Ramos (cell line): ENCODE results near the gene OTULIN.

Experiments
- in situ Hi-C: fragments of 300-500 bp; cut with MboI; formaldehyde crosslinking; loops from one replicate; pipeline ENCODE4 v1.14.3; 2022; ENCODE audit warnings: low sequenced_read_pairs; ENCODE audit not compliant: unreplicated experiment

Gene OTULIN

DNA sequence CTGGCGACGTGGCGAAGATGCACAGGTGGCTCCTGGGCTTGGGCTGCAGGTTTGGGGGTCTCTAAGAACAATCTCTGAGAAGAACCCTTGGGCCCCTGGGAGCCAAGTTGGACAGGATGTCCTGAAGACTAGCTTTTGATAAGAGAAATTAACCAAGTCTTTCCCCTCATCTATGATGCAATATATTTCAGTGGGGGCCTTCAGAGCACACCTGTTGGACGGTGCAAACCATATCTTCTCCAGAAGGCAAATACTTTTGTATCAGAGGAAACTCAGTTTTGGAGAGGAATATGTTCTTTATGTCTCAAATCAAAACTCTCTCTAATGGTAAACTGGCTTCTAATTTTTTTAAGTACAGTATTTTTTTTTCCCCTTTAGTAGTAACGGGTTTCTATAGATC, 28.6 kb downstream of the OTULIN start:
- in situ Hi-C loops, result no loop called here

DNA sequence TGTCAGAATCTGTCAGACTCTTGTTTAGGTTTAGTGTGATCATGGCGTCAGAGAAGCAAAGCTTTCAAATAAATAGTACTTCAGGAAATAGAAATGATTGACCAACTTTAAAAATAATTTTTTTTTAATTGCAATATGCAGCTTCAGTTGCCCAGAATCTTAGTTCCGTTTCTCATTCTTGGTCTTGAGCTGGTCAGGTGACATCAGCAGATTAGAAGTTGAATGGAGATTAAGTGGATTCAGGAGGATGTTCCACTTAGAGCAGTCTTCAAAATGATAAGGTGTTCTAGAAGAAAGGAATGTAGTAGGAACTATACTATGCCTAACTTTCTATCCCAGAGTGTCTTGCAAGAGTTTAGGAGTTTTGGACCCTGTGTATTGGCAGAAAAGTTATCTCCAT, 30.6 kb downstream of the OTULIN start:
- in situ Hi-C loops, result no loop called here

DNA sequence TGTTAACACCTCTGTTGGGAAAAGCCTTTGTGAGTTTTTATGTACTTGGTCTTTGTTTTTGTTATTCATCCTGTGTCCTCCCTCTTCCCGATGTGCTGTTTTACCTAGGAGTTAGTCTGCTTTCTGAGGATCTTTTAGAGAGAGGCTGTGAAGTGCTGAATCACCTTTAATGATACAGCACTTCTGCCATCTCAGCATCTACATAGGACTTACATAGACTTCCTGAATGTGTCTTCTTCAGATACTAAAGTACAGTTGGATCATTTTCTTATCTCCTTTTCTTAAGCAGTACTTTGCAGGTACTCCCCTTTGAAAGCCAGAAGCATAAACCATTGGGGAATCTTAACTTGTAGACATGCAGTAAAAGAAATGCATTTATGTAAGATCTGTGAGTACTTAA, 31.5 kb downstream of the OTULIN start:
- in situ Hi-C loops, result no loop called here

DNA sequence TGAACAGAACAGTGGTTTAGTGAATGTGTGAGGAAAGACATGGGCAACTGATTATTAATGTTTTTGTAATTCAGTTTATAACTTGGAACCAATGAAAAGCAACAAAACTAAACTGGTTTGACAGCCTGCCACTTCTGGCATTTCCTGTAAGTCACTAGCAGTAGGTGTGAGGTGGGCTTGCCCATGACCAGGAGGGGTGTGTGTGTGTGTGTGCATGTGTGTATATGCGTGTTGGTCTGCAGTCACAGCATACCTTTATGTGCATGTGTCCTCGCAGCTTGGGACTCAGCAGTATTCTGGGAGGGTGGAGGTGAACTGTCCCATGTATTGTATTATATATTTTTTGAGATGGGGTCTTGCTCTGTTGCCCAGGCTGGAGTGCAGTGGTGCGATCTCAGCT, 32.3 kb downstream of the OTULIN start:
- in situ Hi-C loops, result no loop called here

DNA sequence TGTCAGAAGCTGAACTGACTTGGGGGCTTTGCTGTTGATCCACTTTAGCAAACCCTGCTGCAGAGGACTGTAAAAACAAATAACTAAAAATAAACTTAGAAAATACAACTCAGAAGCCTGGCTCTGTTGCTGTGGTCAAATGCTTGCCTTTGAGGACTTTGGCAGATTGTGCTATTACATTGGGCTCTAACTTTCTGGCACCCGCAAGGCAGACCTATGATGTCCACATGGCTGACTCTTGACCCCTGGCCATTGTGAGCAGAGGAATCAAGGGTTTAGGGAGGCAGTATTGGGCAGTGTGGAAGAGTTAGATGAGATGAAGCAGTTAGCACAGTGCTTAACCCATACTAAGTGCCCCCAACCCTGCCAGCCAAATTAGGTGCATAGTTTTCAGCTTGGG, 34.0 kb downstream of the OTULIN start:
- in situ Hi-C loops, result no loop called here

DNA sequence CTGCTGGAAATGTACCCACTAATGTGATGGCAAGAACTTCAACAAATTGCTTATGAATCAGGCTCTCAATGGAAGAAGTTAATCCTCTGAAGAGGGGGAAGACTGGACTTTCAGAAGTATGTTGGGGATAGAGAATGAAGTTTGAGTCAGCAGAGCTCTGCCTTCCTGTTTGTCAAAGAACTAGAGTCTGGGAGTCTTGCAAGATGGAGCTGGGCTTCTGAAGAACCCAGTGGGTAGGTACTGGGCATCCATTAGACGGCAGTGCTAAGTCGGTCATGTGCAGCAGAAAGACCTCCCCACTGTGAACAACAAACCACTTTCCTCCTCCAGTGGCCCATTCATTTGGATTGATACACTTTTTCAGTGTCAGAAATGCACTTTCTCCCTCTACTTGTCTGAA, 34.6 kb downstream of the OTULIN start:
- in situ Hi-C loops, result no loop called here

DNA sequence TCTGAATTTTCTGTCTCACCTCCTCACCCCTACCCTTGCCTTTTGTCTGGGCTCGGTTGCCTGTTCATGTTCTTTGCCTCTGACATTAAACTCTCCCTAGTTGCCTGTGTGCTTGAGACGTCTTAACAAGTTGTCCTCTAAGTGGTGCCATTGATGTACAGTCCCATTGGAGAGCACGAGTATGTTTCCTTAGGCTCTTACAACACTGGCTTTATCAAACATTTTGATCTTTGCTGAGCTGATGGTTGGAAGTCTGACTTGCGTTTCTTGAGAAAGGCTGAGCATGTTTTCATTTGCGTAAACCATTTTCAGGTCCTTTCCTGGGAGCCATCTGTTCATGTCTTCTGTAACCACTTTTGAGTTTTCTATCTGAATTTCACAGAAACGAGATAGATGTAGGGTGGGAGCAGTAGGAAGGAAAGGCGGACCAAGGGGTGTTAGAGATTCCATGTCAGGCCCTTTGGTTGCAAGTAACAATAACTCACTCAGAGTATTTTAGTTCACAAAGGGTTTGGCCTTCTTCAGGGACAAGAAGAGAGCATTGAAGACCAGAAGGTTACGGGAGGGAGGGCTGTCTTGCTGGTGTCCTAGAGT, 35.4 kb downstream of the OTULIN start:
- in situ Hi-C loops, result no loop called here

DNA sequence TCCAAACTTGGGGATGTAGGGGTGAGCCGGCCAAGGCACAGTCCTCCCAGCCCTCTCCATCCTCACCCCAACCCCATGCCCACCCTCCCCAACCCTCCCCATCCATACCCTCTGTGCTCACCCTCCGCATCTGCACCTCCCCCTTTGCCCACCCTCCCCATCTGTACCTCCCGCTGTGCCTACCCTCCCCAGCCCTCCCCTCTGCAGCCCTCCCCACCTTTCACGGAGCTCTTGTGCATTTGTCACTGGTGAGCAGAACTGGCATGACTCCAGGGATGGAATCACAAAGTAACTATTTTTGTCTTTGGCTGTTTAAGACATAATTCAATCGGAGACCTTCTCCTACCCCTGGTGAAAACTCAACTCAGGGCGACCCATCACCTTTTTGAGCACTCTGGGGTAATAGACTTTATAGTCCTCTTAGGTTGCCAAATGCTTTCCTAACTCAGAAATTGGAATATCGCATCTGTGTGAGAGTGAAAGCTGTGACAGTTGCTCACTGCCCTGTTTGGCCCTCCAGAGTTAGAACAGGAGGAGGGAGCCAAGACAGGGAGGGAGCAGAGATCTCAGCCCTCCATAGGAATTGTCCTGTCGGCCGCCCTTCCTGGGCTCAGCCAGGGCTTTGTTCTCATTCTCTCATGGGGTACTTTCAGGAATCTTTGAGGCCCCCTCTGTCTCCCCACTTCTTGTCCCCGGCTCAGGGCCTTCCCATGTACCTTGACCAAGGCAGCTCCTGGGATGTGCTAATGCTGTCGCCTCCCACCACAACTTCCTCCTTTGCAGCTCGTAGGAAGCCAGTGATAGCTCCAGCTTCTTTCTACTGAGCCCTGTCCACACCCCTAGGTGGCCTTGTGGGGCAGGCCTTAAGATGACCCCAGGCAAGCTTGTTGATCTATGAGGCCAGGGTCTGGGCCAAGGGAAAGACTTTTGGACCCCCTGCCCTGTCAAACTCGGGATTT, 36.2 kb downstream of the OTULIN start:
- in situ Hi-C loops, result no loop called here

DNA sequence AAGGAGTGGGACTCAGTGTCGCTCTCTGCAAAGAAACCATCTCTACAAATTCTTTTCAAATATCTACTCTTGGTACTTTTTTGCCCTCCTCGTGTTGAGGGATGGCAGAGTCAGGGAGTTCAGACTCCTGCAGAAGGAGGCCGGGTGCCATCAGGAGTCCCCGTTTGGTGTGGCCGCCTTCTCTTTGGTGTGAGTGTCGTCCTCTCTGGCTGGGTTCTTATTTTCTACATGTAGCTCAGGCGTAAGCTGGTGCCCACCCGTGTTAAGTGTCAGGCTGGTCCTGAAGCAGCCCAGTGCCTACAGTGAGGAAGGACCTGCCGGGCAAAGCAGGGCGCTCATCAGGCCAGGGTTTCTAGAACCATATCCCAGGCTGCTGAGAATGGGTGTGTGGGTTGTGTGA, 37.0 kb downstream of the OTULIN start:
- in situ Hi-C loops, result no loop called here

DNA sequence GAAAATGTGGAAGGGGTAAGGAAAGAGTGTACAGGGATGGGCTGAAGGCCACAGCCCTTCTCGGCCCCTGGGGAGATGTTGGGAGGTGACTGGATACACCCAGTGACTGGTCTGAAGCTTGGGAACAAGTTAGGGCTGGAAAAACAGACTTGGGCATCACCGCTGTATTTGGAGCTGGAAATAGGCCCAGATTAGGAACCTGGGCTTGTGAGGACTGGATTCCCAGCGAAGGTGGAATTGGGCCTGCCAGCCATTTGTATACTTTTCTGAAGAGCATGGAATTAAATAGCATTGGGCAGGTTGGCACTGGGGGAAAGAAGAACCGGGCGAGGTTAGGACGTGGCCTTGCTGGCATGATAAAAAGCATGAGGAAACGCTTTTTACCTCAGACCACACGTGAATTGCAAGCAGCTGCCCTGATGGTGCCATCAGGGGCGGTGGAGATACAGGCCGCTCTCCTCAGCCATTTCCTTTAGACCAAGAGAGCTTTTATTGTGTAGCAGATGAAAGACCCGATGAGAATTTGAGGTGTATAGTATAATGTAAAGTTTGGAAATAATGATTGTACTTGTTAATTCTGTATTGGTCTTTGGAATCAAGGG, 37.8 kb downstream of the OTULIN start:
- in situ Hi-C loops, result no loop called here

DNA sequence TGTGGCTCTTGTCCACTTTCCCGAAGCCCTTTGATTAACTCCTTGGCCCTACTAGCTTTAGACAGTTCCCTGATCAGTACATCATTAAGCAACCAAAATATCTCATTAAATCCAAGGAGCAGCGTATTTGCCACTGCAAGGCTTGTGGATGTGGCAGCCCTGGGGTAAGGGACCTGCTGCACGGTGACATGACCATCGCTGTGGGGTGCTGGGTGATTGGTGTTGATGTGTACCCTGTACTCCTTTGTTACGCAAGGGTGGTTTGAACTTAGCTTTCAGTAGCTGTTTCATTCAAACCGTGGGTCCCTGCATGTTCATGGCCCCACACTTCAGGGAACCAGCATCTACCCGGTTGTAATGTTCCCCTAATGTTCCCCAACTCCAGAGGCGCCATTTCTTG, 41.0 kb downstream of the OTULIN start:
- in situ Hi-C loops, result no loop called here

DNA sequence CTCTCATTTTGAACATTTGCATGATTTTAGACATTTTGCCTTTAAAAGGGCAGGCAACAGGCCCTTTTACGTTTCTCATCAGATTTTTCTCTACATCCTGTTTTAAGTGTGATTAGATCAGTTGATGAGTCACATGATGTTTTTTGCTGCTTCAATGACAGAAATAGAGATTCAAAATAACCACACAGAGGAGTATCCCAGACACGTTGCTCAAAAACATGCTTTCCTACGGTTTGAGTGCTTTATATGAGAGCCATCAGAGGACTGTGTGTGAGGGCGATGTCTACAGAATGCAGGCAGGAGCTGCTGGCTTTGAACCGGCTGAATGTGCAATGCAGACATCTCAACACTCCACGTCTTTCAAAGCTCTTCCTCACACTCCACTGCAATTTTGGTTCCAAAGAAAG, 42.1 kb downstream of the OTULIN start:
- in situ Hi-C loops, result no loop called here

DNA sequence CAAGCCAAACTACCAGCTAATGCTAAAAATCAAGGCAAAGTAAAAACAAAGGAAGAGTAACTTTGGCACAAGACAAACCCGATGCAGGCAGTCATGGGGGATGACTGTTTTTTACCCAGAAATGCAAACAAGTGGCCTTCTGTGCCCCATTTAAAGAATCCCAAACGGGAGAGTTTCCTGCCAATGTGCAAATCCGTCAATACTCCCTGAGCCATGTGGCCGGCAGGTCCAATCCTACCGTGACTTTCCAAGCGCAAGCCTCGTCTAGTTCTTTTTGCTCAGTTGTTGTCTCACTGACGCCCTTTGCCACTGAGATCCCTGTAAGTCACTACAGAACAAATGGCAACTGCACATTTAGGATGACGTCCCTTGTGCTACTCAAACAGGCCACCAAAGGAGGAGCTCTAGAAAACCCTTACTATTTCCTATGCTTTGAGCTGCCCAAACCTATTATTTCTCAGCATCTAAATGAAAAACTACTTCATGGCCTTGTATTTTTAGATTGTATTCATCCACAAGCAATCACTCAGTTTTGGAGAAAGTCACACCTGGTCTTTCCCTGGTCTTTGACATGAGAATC, 43.4 kb downstream of the OTULIN start:
- in situ Hi-C loops, result no loop called here

DNA sequence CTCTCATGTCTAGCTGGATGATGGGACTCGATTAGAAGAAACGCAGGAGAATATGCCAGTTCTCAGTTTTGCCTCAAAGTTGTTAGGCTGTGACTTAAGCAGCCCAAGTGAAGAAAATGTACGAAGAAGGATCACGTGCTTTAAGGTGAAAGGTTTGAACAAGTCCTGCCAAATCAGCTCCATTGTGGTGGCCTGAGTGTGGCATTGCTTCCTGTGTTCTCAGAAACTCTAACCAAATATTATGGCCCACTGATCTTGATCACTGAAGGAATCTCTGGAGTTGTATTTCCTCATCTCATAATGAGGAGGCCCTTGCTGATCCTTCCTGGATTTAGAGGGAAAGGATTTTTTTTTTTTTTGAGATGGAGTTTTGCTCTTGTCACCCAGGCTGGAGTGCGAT, 44.0 kb downstream of the OTULIN start:
- in situ Hi-C loops, result no loop called here

DNA sequence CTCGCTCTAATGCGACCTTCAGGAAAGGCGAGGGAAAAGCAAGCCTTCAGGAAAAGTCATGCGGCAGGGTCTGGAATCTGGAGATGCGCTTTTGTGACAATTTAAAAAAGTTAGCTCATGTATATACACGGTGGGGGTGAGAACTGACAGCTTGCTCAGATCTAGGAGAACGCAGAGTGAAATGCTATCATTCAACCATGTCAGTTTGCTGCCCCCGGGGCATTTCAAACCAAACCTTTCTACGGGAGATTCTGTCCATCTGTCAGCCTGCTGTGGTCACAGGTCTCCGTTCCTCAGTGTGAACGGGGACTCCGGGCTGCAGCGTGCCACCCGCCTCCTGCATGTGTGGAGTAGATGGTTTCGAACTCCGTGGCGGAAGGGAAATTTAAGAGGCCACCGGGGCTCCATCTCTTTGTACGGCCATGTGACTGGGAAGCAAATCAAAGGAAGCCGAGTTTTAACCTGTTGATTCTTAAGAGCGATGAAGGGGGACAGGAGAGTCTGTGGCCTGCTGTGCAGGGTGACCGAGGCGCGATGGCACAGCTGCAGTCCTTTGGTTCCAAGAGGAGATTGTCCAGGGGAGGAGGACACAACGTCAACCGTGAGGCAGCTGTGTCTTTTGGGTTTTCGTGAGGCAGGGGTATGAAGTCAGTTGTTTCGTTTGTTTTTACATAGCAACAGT, 45.9 kb downstream of the OTULIN start:
- in situ Hi-C loops, result no loop called here

DNA sequence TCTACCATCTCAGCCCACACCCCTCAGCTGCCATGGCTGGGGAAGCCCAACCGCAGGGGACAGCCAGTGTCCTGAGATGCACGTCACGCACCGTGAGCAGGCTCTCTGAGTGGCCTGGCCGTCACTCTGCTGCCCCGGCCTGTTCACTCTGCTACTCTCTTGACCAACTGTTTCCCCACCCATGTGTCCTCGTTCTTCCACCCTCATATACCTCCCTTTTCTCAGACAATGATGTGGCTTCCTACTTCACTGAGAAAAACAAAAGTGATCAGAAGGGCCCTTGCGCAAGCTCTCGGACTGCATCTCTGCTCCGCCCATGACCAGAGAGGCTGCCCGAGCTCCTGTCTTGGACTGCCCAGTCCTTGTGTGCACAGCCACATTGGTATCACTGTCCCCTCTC, 47.6 kb downstream of the OTULIN start:
- in situ Hi-C loops, result no loop called here

DNA sequence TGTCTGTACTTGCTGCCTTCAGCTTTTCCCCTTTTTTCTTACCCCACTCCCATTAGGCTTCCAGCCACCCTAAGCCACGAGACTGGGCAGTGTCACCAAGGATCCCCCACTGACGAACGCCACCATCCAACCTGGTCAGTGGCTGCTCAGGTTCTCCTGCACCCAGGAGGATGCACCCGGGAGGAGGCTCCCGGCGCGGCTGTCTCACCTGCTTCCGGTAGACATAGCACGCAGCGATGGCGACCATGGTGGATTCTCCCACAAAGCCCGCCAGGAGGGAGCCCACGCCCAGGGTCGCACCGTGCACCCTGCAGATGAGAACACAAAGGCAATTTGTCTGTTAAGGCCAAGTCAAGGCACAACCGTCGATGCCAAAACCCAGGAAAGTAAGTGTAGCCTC, 48.1 kb downstream of the OTULIN start:
- in situ Hi-C loops, result no loop called here

DNA sequence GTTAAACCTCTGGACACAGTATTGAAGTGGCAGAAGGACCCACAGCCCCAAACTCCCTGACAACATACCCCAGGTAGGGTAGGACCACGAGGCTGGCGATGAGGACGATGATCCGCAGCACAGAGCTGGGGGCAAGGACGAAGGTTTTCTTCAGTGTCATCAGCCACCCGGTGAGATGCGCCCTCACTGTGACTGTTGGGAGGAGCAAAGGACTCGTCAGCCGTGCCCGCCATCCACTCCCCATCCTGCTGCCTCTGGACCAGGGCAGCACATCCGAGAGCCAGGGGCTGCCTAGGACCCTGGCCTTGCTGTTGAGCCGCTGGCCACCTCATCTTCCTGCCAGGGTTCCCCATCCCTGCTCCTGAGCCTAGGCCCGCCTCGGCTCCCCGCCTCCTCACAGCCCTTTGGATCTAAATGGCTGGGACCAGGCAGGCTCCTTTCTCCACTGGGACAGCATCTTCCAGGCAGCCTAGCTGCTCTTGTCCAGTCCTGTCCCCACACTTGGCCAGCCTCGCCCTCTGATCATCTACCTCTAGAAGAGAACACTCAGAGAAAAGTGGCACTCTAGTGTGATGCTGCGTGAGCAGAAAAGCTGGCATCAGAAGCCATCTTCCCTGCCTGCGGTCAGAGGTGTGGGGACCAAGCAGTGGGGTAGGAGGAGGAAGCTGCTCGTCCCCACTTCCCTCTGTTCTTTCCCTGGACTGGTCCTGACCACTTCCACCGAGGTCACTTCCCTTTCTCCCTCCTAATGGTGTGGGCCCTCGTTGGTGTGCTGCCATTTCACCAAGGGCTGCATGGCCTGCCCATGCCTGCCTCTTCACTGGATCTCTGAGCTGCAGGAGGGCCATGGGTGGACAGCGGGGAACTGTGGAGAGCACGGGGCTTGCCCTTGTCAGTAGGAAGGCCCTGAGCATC, 49.2 kb downstream of the OTULIN start:
- in situ Hi-C loops, result no loop called here

DNA sequence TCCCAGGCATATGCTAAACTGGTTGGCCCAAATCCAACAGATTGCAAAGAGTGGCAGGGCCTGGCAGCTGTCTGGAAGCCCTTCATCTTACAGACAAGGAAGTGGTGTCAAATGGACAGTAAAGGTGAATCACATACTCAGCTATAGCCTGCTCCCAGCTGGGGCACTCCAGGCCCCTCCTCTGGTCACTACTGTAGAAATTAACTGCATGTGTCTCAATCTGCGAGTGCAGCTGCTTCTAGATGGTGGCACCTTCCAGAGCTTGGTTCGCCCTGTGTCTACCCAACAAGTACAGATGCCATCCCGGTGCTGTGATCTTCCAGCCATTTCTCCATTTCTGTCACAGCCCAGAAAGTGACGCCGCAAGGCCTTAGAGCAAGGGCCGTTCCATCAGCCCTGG, 50.2 kb downstream of the OTULIN start:
- in situ Hi-C loops, result no loop called here

DNA sequence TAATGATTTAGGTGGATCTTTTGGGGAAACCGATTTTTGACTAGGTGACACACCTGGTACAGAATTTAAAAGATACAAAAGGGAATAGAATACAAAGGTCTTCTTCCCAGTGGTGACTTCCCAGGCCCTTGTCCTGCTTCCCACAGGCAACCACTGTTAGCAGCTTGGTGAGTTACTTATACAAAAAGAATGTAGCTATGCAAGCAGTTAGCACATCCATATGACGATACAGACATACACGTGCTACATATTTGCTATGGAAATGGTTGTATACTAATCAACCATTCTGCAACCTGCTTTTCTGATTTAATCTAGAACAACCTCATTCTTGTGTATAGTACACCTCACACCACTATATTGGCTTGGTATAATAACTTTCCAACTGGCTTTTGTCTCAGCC, 51.0 kb downstream of the OTULIN start:
- in situ Hi-C loops, result no loop called here
